T-cell (primary cell): ENCODE measurements around the gene RMP24.

Experiments
- ATAC-seq, 4 experiments: fragments of 200-7000 bp in 3 of 4; fragments of 150-1000 bp in 1 of 4; cut with Tn5 transposase; replicated peaks in 1 of 4; 1 replicate in 3 of 4; 2 replicates in 1 of 4; pipeline ENCODE4 v1.10.0; 2021; ENCODE audit warnings: moderate library complexity in 3 of 4, mild to moderate bottlenecking in 2 of 4, moderate number of reproducible peaks in 1 of 4
- CTCF ChIA-PET, 2 donors: fragments of 300-600 bp; sonication (Branson Sonifier 250); formaldehyde crosslinking; loops; one replicate each; lab custom pipeline; 2022; ENCODE audit warnings: antibody characterized with exemption in 2 of 2; lab: Charles Lee
- POLR2A ChIA-PET, 2 donors: fragments of 300-600 bp; sonication (Branson Sonifier 250); formaldehyde crosslinking; loops; one replicate each; lab custom pipeline; 2022; ENCODE audit warnings: antibody characterized with exemption in 2 of 2; lab: Charles Lee
- DNase-seq, 35 experiments: peaks; one replicate each; pipeline versions ENCODE4 v3.0.0 to v3.0.0-alpha.2; 2013 to 2023
- H3K27ac ChIP-seq: one replicate; pipeline ENCODE4 v1.5.1; 2013; ENCODE audit warnings: low read length
- H3K27me3 ChIP-seq, 2 experiments: replicated peaks in 1 of 2; 1 replicate in 1 of 2; 2 replicates in 1 of 2; pipeline versions ENCODE4 v1.6.1 to v1.7.0; 2013; ENCODE audit warnings: low read length in 1 of 2, mixed read lengths in 1 of 2; ENCODE audit not compliant: control insufficient read depth in 2 of 2, insufficient read depth in 2 of 2; ENCODE audit errors: extremely low read depth in 1 of 2
- H3K36me3 ChIP-seq, 2 donors: 1 replicate in 1 of 2; 2 replicates in 1 of 2; pipeline versions ENCODE4 v1.6.1 to v1.7.0; 2013; ENCODE audit warnings: low read length in 1 of 2; ENCODE audit not compliant: control insufficient read depth in 2 of 2, insufficient read depth in 1 of 2; ENCODE audit errors: extremely low read depth in 1 of 2
- H3K4me1 ChIP-seq, 2 experiments: 1 replicate in 1 of 2; 2 replicates in 1 of 2; pipeline versions ENCODE4 v1.6.1 to v1.7.0; 2013; ENCODE audit warnings: low read length in 2 of 2, mixed read lengths in 1 of 2; ENCODE audit not compliant: insufficient read depth in 2 of 2, control insufficient read depth in 1 of 2; ENCODE audit errors: extremely low read depth in 1 of 2
- H3K4me3 ChIP-seq, 2 donors: 1 replicate in 1 of 2; 2 replicates in 1 of 2; pipeline versions ENCODE4 v1.5.1 to v1.7.0; 2013; ENCODE audit warnings: mild to moderate bottlenecking in 2 of 2, low read length in 1 of 2, moderate library complexity in 1 of 2; ENCODE audit not compliant: control insufficient read depth in 1 of 2; ENCODE audit errors: extremely low read depth in 1 of 2
- H3K9me3 ChIP-seq: 2 replicates; pipeline ENCODE4 v1.7.0; 2013
- H3K27ac Mint-ChIP-seq, 2 donors: one replicate each; pipeline ENCODE4 v1.8.0; 2020 to 2021; ENCODE audit warnings: mild to moderate bottlenecking in 2 of 2, mixed read lengths in 2 of 2
- H3K27me3 Mint-ChIP-seq, 2 donors: one replicate each; pipeline ENCODE4 v1.8.0; 2021 to 2022; ENCODE audit warnings: mixed read lengths in 2 of 2
- H3K36me3 Mint-ChIP-seq: one replicate; pipeline ENCODE4 v1.8.0; 2021; ENCODE audit warnings: mixed read lengths
- H3K4me1 Mint-ChIP-seq, 3 donors: one replicate each; pipeline ENCODE4 v1.8.0; 2020 to 2022; ENCODE audit warnings: mixed read lengths in 3 of 3, mild to moderate bottlenecking in 1 of 3
- H3K4me3 Mint-ChIP-seq, 3 donors: one replicate each; pipeline ENCODE4 v1.8.0; 2020 to 2022; ENCODE audit warnings: mild to moderate bottlenecking in 3 of 3, mixed read lengths in 3 of 3, moderate library complexity in 3 of 3
- H3K9me3 Mint-ChIP-seq, 3 donors: one replicate each; pipeline ENCODE4 v1.8.0; 2020 to 2022; ENCODE audit warnings: mixed read lengths in 3 of 3
- WGBS: methylation state at CpG from one replicate; pipeline ENCODE4 v1.1.5; 2013; ENCODE audit warnings: missing lambda C conversion rate; ENCODE audit not compliant: insufficient coverage; 5-methylcytosine and 5-hydroxymethylcytosine counted together

RMP24 gene

GRCh38 chr18:35983818-35984217 lies 11.3 kb downstream of the RMP24 start:
- no peaks in the 10 kb centered on the region for H3K27me3 ChIP-seq
- H3K4me1 ChIP-seq: no peaks in the 10 kb centered on the region
- 100% methylated on average over 2 of the region's 5 CpGs for WGBS
- H3K4me3 ChIP-seq: no peak overlapping the region
- DNase-seq (no peak), ATAC-seq (no peak)
- H3K36me3 ChIP-seq: peaks cover 10 to 34% of the 10 kb centered on the region in 2 donors
- H3K27ac Mint-ChIP-seq: peak overlapping the region in 1 of 2 donors; percentile 22
- H3K4me3 Mint-ChIP-seq: no peak overlapping the region
- H3K9me3 Mint-ChIP-seq: no peaks in the 10 kb centered on the region
- H3K4me1 Mint-ChIP-seq: no peaks in the 10 kb centered on the region
- no peaks in the 10 kb centered on the region for H3K9me3 ChIP-seq
- CTCF ChIA-PET: no interaction called here
- peaks cover 55% of the 10 kb centered on the region for H3K36me3 Mint-ChIP-seq
- POLR2A ChIA-PET: no interaction called here
- no peaks in the 10 kb centered on the region for H3K27me3 Mint-ChIP-seq
- H3K27ac ChIP-seq: no peak overlapping the region

- peaks cover 0 to 21% of the 10 kb centered on the region in 2 donors for H3K36me3 ChIP-seq
- Mint-ChIP-seq H3K4me3 (no peak overlapping the region), H3K4me1 (no peaks in the 10 kb centered on the region), H3K36me3 (peaks cover 21% of the 10 kb centered on the region), H3K27ac (no peak overlapping the region), H3K27me3 (no peaks in the 10 kb centered on the region), H3K9me3 (no peaks in the 10 kb centered on the region)
- ATAC-seq: no peak
- H3K27ac ChIP-seq: no peak overlapping the region
- H3K4me3 ChIP-seq: no peak overlapping the region
- ChIA-PET POLR2A (no interaction called here), CTCF (no interaction called here)
- no peaks in the 10 kb centered on the region for H3K9me3 ChIP-seq
- DNase-seq: no peak
- H3K4me1 ChIP-seq: no peaks in the 10 kb centered on the region
- H3K27me3 ChIP-seq: no peaks in the 10 kb centered on the region
These were observed 19.2 kb downstream of the RMP24 start for GRCh38 chr18:35991696-35992095.

GRCh38 chr18:35993013-35993412 lies 20.5 kb downstream of the RMP24 start:
- peaks cover 0 to 15% of the 10 kb centered on the region in 2 donors for H3K36me3 ChIP-seq

GRCh38 chr18:35998967-35999366 lies 26.5 kb downstream of the RMP24 start:
- Mint-ChIP-seq H3K27me3 (no peaks in the 10 kb centered on the region), H3K9me3 (no peaks in the 10 kb centered on the region), H3K36me3 (peaks cover 2% of the 10 kb centered on the region), H3K4me1 (peaks cover 0 to 5% (median 2%) of the 10 kb centered on the region in 3 donors), H3K27ac (no peak overlapping the region), H3K4me3 (no peak overlapping the region)
- no peak overlapping the region for H3K27ac ChIP-seq
- no peaks in the 10 kb centered on the region for H3K27me3 ChIP-seq
- DNase-seq: no peak
- no CpG with 5 or more reads among the region's 1 CpG for WGBS
- H3K4me3 ChIP-seq: no peak overlapping the region
- H3K4me1 ChIP-seq: no peaks in the 10 kb centered on the region
- no peak for ATAC-seq
- H3K9me3 ChIP-seq: no peaks in the 10 kb centered on the region
- H3K36me3 ChIP-seq: no peaks in the 10 kb centered on the region
- CTCF ChIA-PET: interaction anchor here in 1 of 2 donors (0.5 kb wide), 1 partner anchor 288 kb away, joined by 3 read pairs; no protein-coding TSS in a partner anchor
- POLR2A ChIA-PET: interaction anchor here in 1 of 2 donors (0.5 kb wide), 1 partner anchor 25 kb away, joined by 6 read pairs; no protein-coding TSS in a partner anchor

More at GRCh38 chr18:35993013-35993412, 20.5 kb downstream of the RMP24 start:
- WGBS: 90% methylated on average over 6 of the region's 6 CpGs
- ATAC-seq (no peak), DNase-seq (no peak)
- Mint-ChIP-seq H3K27ac (no peak overlapping the region), H3K4me1 (no peaks in the 10 kb centered on the region), H3K4me3 (no peak overlapping the region), H3K36me3 (peaks cover 17% of the 10 kb centered on the region), H3K9me3 (no peaks in the 10 kb centered on the region), H3K27me3 (no peaks in the 10 kb centered on the region)
- Histone ChIP-seq H3K9me3 (no peaks in the 10 kb centered on the region), H3K4me3 (no peak overlapping the region), H3K27me3 (no peaks in the 10 kb centered on the region), H3K4me1 (no peaks in the 10 kb centered on the region), H3K27ac (no peak overlapping the region)
- POLR2A ChIA-PET: no interaction called here
- CTCF ChIA-PET: interaction anchor here (1.4 to 1.7 kb wide), 2 partner anchors 25 kb away, joined by 3 to 4 read pairs; no protein-coding TSS in a partner anchor

- no peaks in the 10 kb centered on the region for H3K9me3 ChIP-seq
- ATAC-seq: no peak
- no peak overlapping the region for H3K4me3 Mint-ChIP-seq
- no peaks in the 10 kb centered on the region for H3K36me3 ChIP-seq
- peaks cover 2% of the 10 kb centered on the region for H3K36me3 Mint-ChIP-seq
- H3K9me3 Mint-ChIP-seq: no peaks in the 10 kb centered on the region
- no peaks in the 10 kb centered on the region for H3K4me1 ChIP-seq
- no peak for DNase-seq
- CTCF ChIA-PET: no interaction called here
- no peak overlapping the region for H3K27ac ChIP-seq
- no peaks in the 10 kb centered on the region for H3K27me3 Mint-ChIP-seq
- peaks cover 0 to 5% (median 2%) of the 10 kb centered on the region in 3 donors for H3K4me1 Mint-ChIP-seq
- no peak overlapping the region for H3K4me3 ChIP-seq
- H3K27me3 ChIP-seq: no peaks in the 10 kb centered on the region
- no peak overlapping the region for H3K27ac Mint-ChIP-seq
- 40% methylated on average over 1 of the region's 1 CpG for WGBS
- POLR2A ChIA-PET: no interaction called here
These were observed 27.4 kb downstream of the RMP24 start for GRCh38 chr18:35999925-36000324.

GRCh38 chr18:36006997-36007396 lies 34.5 kb downstream of the RMP24 start:
- WGBS: 92% methylated on average over 2 of the region's 2 CpGs
- Mint-ChIP-seq H3K36me3 (no peaks in the 10 kb centered on the region), H3K4me1 (peaks cover 0 to 2% (median 0%) of the 10 kb centered on the region in 3 donors), H3K9me3 (no peaks in the 10 kb centered on the region), H3K4me3 (no peak overlapping the region), H3K27ac (no peak overlapping the region), H3K27me3 (no peaks in the 10 kb centered on the region)
- Histone ChIP-seq H3K27me3 (no peaks in the 10 kb centered on the region), H3K4me3 (no peak overlapping the region), H3K9me3 (no peaks in the 10 kb centered on the region), H3K4me1 (no peaks in the 10 kb centered on the region), H3K36me3 (no peaks in the 10 kb centered on the region), H3K27ac (no peak overlapping the region)
- no peak for DNase-seq
- ChIA-PET POLR2A (no interaction called here), CTCF (no interaction called here)
- no peak for ATAC-seq

GRCh38 chr18:36009214-36009613 lies 36.7 kb downstream of the RMP24 start:
- ATAC-seq: no peak
- no peaks in the 10 kb centered on the region for H3K9me3 Mint-ChIP-seq
- Histone ChIP-seq H3K27ac (no peak overlapping the region), H3K4me3 (no peak overlapping the region), H3K4me1 (no peaks in the 10 kb centered on the region), H3K27me3 (no peaks in the 10 kb centered on the region), H3K9me3 (no peaks in the 10 kb centered on the region), H3K36me3 (no peaks in the 10 kb centered on the region)
- 100% methylated on average over 2 of the region's 3 CpGs for WGBS
- H3K27ac Mint-ChIP-seq: no peak overlapping the region
- ChIA-PET POLR2A (no interaction called here), CTCF (no interaction called here)
- no peaks in the 10 kb centered on the region for H3K4me1 Mint-ChIP-seq
- no peaks in the 10 kb centered on the region for H3K36me3 Mint-ChIP-seq
- no peaks in the 10 kb centered on the region for H3K27me3 Mint-ChIP-seq
- no peak for DNase-seq
- no peak overlapping the region for H3K4me3 Mint-ChIP-seq
